Measurements from ENCODE around the gene RORC.

DNA sequence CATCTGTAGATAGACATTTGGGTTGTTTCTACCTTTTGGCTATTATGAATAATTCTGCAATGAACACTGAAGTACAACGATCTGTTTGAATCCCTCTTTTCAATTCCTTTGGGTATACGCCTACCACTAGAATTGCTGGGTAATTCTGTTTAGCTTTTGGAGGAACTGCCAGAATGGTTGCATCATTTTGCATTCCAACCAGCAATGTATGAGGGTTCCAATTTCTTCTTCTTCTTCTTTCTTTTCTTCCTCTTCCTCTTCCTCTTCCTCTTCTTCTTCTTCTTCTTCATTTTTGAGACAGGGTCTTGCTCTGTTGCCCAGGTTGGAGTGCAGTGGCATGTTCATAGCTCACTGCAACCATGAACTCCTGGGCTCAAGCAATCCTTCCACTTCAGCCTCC is 35.7 kb upstream of the RORC start:
- TF ChIP-seq POLR2AphosphoS5 (IDR thresholded peaks at IDR 0.05; ENCODE audit: low read depth, low read length) (no peak), POLR2A (IDR thresholded peaks at IDR 0.05; ENCODE audit: low read depth, low read length) (no peak), TAF1 (IDR thresholded peaks at IDR 0.05; ENCODE audit: borderline replicate concordance, low read depth, low read length) (no peak)

All from GM12892 (cell line).